Measurements from ENCODE around the gene IGFLR1. TPM values are rescaled to one million over a fixed set of nuclear protein-coding genes. Genes with fewer than 3 reads are reported as not detected.

IGFLR1 gene
- total and polyA plus RNA-seq, 2 of the 8 experiments (the other 6 are each of a cell fraction or from before 2014, with no cell fraction given), result 8.4 to 28.9 TPM

DNA sequence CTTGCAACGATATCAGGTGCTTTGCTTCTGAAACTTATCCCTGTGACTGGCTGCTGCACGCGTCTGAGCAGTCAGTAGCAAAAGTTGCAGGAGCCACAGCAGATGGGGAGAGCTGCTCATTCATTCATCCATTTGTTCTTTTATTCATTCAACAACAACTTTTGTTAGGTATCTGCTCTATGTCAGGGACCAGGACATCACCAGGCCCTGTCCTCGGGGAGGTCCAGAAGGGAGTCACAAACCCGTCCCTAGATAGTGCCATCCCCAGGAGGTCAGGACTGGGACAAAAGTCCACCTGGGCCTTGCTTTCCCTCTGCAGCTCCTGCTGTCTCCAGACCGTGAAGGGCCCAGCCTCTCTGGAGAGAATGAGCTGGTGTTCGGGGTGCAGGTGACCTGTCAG, 35.7 kb upstream of the IGFLR1 start:
- ChIA-PET CTCF (ENCODE audit: partially characterized antibody) (interaction anchor here (1.0 to 1.2 kb wide), 6 partner anchors 8 to 153 kb away, joined by 3 to 5 read pairs (median 4); no protein-coding TSS in a partner anchor), POLR2A (ENCODE audit: partially characterized antibody) (interaction anchor here (1.0 to 3.1 kb wide), 6 partner anchors 11 to 37 kb away, joined by 3 to 7 read pairs (median 4); partner anchors contain the start of genes HSPB6, PSENEN and U2AF1L4)
- no peak overlapping the region for H2BK120ac ChIP-seq (replicated peaks; ENCODE audit: low read depth, low read length)
- H2AK5ac ChIP-seq (ENCODE audit: low read depth, low read length), result no peak overlapping the region
- no peak overlapping the region for H2BK12ac ChIP-seq (ENCODE audit: low read depth, low read length)
- H3K79me2 ChIP-seq (ENCODE audit: control insufficient read depth in 1 of 2, insufficient read depth in 2 of 2, low read length in 2 of 2), result no peaks in the 10 kb centered on the region
- peak overlapping the region in 1 of 2 experiments; percentile 82; a peak in 2 of 4 replicates for H3K4me2 ChIP-seq (ENCODE audit: insufficient read depth in 1 of 2, low read depth in 2 of 2, low read length in 2 of 2)
- no peak overlapping the region for H4K5ac ChIP-seq (ENCODE audit: insufficient read length, low read depth, low read length)
- no peak overlapping the region for H2BK20ac ChIP-seq (ENCODE audit: low read length)
- WGBS, 2 experiments (ENCODE audit: extremely low coverage in 1 of 2, insufficient coverage in 1 of 2, insufficient read length in 1 of 2, insufficient replicate concordance in 2 of 2, low coverage in 1 of 2, low lambda C conversion rate in 2 of 2, missing lambda C conversion rate in 1 of 2), result 84% methylated on average over 7 of the region's 7 CpGs; no CpG with 5 or more reads in 1 of the 2 experiments
- H3K9me3 ChIP-seq (ENCODE audit: insufficient read depth in 2 of 2, low read depth in 1 of 2, low read length in 1 of 2), result no peaks in the 10 kb centered on the region
- FAIRE-seq (no peak), DNase-seq (ENCODE audit: low read depth in 1 of 2, low spot score in 2 of 2) (no peak)
- no peak overlapping the region for H3K9ac ChIP-seq (replicated peaks in 1 of 4; ENCODE audit: extremely low read depth in 1 of 4, low read depth in 3 of 4, low read length in 3 of 4)
- no peak overlapping the region for H3K14ac ChIP-seq (ENCODE audit: insufficient read length)
- no peak overlapping the region for H3K23ac ChIP-seq (ENCODE audit: insufficient read length)
- peaks cover 0 to 3% of the 10 kb centered on the region in 2 experiments for H4K20me1 ChIP-seq (replicated peaks in 1 of 2; ENCODE audit: control insufficient read depth in 1 of 2, insufficient read depth in 2 of 2, low read length in 2 of 2)
- peaks cover 0 to 25% (median 20%) of the 10 kb centered on the region in 4 experiments; a peak in 6 of 7 replicates for H3K4me1 ChIP-seq (replicated peaks in 1 of 4; ENCODE audit: control insufficient read depth in 3 of 4, insufficient read depth in 4 of 4, low read length in 3 of 4)
- no peak overlapping the region for H3K18ac ChIP-seq (ENCODE audit: extremely low read depth, low read length)
- peaks cover 0 to 9% (median 7%) of the 10 kb centered on the region in 4 experiments; a peak in 3 of 7 replicates for H3K27me3 ChIP-seq (replicated peaks in 1 of 4; ENCODE audit: control insufficient read depth in 3 of 4, extremely low read depth in 1 of 4, insufficient read depth in 3 of 4, low read length in 3 of 4)
- peaks cover 4% of the 10 kb centered on the region; the same call in 1 of the 2 replicates for H3K23me2 ChIP-seq (ENCODE audit: low read depth, low read length)
- H2BK15ac ChIP-seq (ENCODE audit: low read length), result no peak overlapping the region; the same call in 1 of the 2 replicates
- no peak overlapping the region for H3K56ac ChIP-seq (replicated peaks; ENCODE audit: insufficient read length, low read depth, low read length)
- no peaks in the 10 kb centered on the region for H3K36me3 ChIP-seq (ENCODE audit: control insufficient read depth in 2 of 4, insufficient read depth in 4 of 4, low read length in 3 of 4)
- TF ChIP-seq KDM4A (IDR thresholded peaks at IDR 0.05; ENCODE audit: low read depth, low read length, severe bottlenecking) (no peak), KDM5A (IDR thresholded peaks at IDR 0.05; ENCODE audit: low read length) (no peak), JUND (IDR thresholded peaks at IDR 0.05; ENCODE audit: low read length) (no peak), EP300 (IDR thresholded peaks at IDR 0.05; ENCODE audit: borderline replicate concordance in 1 of 2, low read depth in 2 of 2, low read length in 2 of 2) (no peak), SRF (IDR thresholded peaks at IDR 0.05; ENCODE audit: low read depth, low read length) (no peak), CTBP2 (IDR thresholded peaks at IDR 0.05; ENCODE audit: borderline replicate concordance, insufficient read depth, insufficient read length, low read length) (no peak), SP1 (IDR thresholded peaks at IDR 0.05; ENCODE audit: low read depth, low read length) (no peak), PHF8 (conservative IDR thresholded peaks at IDR 0.05; ENCODE audit: low read depth, low read length) (no peak)
- TF ChIP-seq, protein P1, sequence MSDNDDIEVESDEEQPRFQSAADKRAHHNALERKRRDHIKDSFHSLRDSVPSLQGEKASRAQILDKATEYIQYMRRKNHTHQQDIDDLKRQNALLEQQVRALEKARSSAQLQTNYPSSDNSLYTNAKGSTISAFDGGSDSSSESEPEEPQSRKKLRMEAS (IDR thresholded peaks at IDR 0.05), result no peak
- TF ChIP-seq, protein P2, sequence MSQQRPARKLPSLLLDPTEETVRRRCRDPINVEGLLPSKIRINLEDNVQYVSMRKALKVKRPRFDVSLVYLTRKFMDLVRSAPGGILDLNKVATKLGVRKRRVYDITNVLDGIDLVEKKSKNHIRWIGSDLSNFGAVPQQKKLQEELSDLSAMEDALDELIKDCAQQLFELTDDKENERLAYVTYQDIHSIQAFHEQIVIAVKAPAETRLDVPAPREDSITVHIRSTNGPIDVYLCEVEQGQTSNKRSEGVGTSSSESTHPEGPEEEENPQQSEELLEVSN (IDR thresholded peaks at IDR 0.05), result no peak
- H2BK5ac ChIP-seq (ENCODE audit: low read depth, low read length), result 0 out of 2 replicates have a peak overlapping the region, but pooled peaks have one; percentile 3
- H2AFZ ChIP-seq (ENCODE audit: low read length), result no peak overlapping the region
- no peak overlapping the region for H3K4ac ChIP-seq (replicated peaks; ENCODE audit: insufficient read length, low read depth, low read length)
- H3K27ac ChIP-seq (ENCODE audit: low read depth, low read length), result no peak overlapping the region
- H4K8ac ChIP-seq (ENCODE audit: extremely low read depth, insufficient read depth, low read length), result no peak overlapping the region
- peak overlapping the region; percentile 10 for H4K91ac ChIP-seq (replicated peaks; ENCODE audit: insufficient read length, low read length)
- H3K79me1 ChIP-seq (ENCODE audit: low read depth, low read length), result no peaks in the 10 kb centered on the region; the same call in 1 of the 2 replicates
- peak overlapping the region in 1 of 4 experiments; percentile 3; a peak in 2 of 8 replicates for H3K4me3 ChIP-seq (ENCODE audit: extremely low read depth in 1 of 4, insufficient read depth in 2 of 4, low read depth in 3 of 4, low read length in 4 of 4)

Measured in H1 (cell line).